Activated CD4-positive, alpha-beta T cell treated with anti-CD3 and anti-CD28 coated beads for 36 hours (primary cell): ENCODE measurements around the gene WDR36. TPM values are rescaled to one million over a fixed set of nuclear protein-coding genes. Genes with fewer than 3 reads are reported as not detected.
"Not testable (repeated sequence)": the region's sequence is repeated elsewhere in the genome, so short reads cannot be mapped to it uniquely, and the experiment has no call there.

Experiments used
- ATAC-seq: fragments of 200-7000 bp; cut with Tn5 transposase; one replicate; pipeline ENCODE4 v1.10.0; 2021; ENCODE audit warnings: mild to moderate bottlenecking, moderate library complexity
- CTCF ChIA-PET: fragments of 350-600 bp; sonication (Branson Sonifier 250); formaldehyde crosslinking; loops from one replicate; lab custom pipeline; 2021; ENCODE audit warnings: antibody characterized with exemption; lab: Charles Lee
- POLR2A ChIA-PET: fragments of 350-600 bp; sonication (Branson Sonifier 250); formaldehyde crosslinking; loops from one replicate; lab custom pipeline; 2021; ENCODE audit warnings: antibody characterized with exemption, inconsistent platforms; lab: Charles Lee
- DNase-seq: peaks from one replicate; pipeline ENCODE4 v3.0.0-alpha.2; 2020
- H3K27ac Mint-ChIP-seq: one replicate; pipeline ENCODE4 v1.8.0; 2021; ENCODE audit warnings: mixed read lengths
- H3K27me3 Mint-ChIP-seq: one replicate; pipeline ENCODE4 v1.8.0; 2021; ENCODE audit warnings: mixed read lengths
- H3K36me3 Mint-ChIP-seq: one replicate; pipeline ENCODE4 v1.8.0; 2021; ENCODE audit warnings: low read depth, mixed read lengths
- H3K4me1 Mint-ChIP-seq: one replicate; pipeline ENCODE4 v1.8.0; 2021; ENCODE audit warnings: mixed read lengths
- H3K4me3 Mint-ChIP-seq: one replicate; pipeline ENCODE4 v1.8.0; 2021; ENCODE audit warnings: mild to moderate bottlenecking, moderate library complexity, mixed read lengths
- H3K9me3 Mint-ChIP-seq: one replicate; pipeline ENCODE4 v1.8.0; 2021; ENCODE audit warnings: low read depth, mixed read lengths
- intact Hi-C, 2 experiments: fragments of 100-400 bp; cut with DNase I in 1 of 2; cut with micrococcal nuclease in 1 of 2; formaldehyde crosslinking; loops; one replicate each; pipeline versions ENCODE4 v1.14.2 to v1.15.1; 2022 to 2024; cut with DNase I, micrococcal nuclease
- total RNA-seq, 2 experiments: library from RNA; stranded (reverse); gene quantifications; one replicate each; pipeline ENCODE4 v1.2.3, GENCODE V29; 2021

Gene WDR36
- total RNA-seq, 2 experiments from 2014 or later = 58.6 to 61.7 TPM

- H3K27ac Mint-ChIP-seq, intact Hi-C loops, POLR2A ChIA-PET, H3K27me3 Mint-ChIP-seq, ATAC-seq, H3K36me3 Mint-ChIP-seq, H3K4me3 Mint-ChIP-seq, DNase-seq, H3K4me1 Mint-ChIP-seq, H3K9me3 Mint-ChIP-seq: not testable (repeated sequence)
- CTCF ChIA-PET = interaction anchor here (0.6 kb wide), 1 partner anchor 184 kb away, joined by 3 read pairs; no protein-coding TSS in a partner anchor
Observed at GRCh38 chr5:111141471-111141870, 49.3 kb downstream of the WDR36 start.

GRCh38 chr5:111142932-111143331 is 50.8 kb downstream of the WDR36 start:
- H3K4me3 Mint-ChIP-seq = no peak overlapping the region

GRCh38 chr5:111143910-111144309 is 51.8 kb downstream of the WDR36 start:
- H3K4me1 Mint-ChIP-seq = peaks cover 10% of the 10 kb centered on the region
- ATAC-seq (no peak), DNase-seq (no peak)
- intact Hi-C loops = no loop called here
- no peak overlapping the region for H3K27ac Mint-ChIP-seq
- no peaks in the 10 kb centered on the region for H3K36me3 Mint-ChIP-seq
- H3K4me3 Mint-ChIP-seq = no peak overlapping the region
- no peaks in the 10 kb centered on the region for H3K9me3 Mint-ChIP-seq
- ChIA-PET POLR2A (no interaction called here), CTCF (no interaction called here)
- no peaks in the 10 kb centered on the region for H3K27me3 Mint-ChIP-seq

More at GRCh38 chr5:111142932-111143331, 50.8 kb downstream of the WDR36 start:
- Mint-ChIP-seq H3K27ac (no peak overlapping the region), H3K4me1 (peaks cover 10% of the 10 kb centered on the region), H3K36me3 (no peaks in the 10 kb centered on the region), H3K9me3 (no peaks in the 10 kb centered on the region), H3K27me3 (no peaks in the 10 kb centered on the region)
- CTCF ChIA-PET = interaction anchor here (0.7 to 1.0 kb wide), 2 partner anchors 9 to 88 kb away, joined by 3 to 4 read pairs; no protein-coding TSS in a partner anchor
- intact Hi-C loops = no loop called here
- no peak for ATAC-seq
- POLR2A ChIA-PET = no interaction called here
- no peak for DNase-seq

GRCh38 chr5:111144352-111144930 is 52.3 kb downstream of the WDR36 start:
- CTCF ChIA-PET = interaction anchor here (0.6 kb wide), 1 partner anchor 387 kb away, joined by 3 read pairs; no protein-coding TSS in a partner anchor
- H3K9me3 Mint-ChIP-seq = no peaks in the 10 kb centered on the region
- ATAC-seq (peak; percentile 80), DNase-seq (no peak)
- peaks cover 10% of the 10 kb centered on the region for H3K4me1 Mint-ChIP-seq
- no peaks in the 10 kb centered on the region for H3K36me3 Mint-ChIP-seq
- intact Hi-C loops = no loop called here
- H3K27ac Mint-ChIP-seq = no peak overlapping the region
- H3K4me3 Mint-ChIP-seq = no peak overlapping the region
- POLR2A ChIA-PET = no interaction called here
- H3K27me3 Mint-ChIP-seq = no peaks in the 10 kb centered on the region

- ATAC-seq (no peak), DNase-seq (no peak)
- no peak overlapping the region for H3K4me3 Mint-ChIP-seq
- CTCF ChIA-PET = no interaction called here
- H3K36me3 Mint-ChIP-seq = no peaks in the 10 kb centered on the region
- POLR2A ChIA-PET = no interaction called here
- peaks cover 10% of the 10 kb centered on the region for H3K4me1 Mint-ChIP-seq
- H3K9me3 Mint-ChIP-seq = no peaks in the 10 kb centered on the region
- no peak overlapping the region for H3K27ac Mint-ChIP-seq
- H3K27me3 Mint-ChIP-seq = no peaks in the 10 kb centered on the region
- intact Hi-C loops = no loop called here
Observed at GRCh38 chr5:111146053-111146452, 53.9 kb downstream of the WDR36 start.

GRCh38 chr5:111147502-111147901 is 55.4 kb downstream of the WDR36 start:
- no peaks in the 10 kb centered on the region for H3K9me3 Mint-ChIP-seq
- H3K4me3 Mint-ChIP-seq = no peak overlapping the region
- POLR2A ChIA-PET = no interaction called here
- CTCF ChIA-PET = interaction anchor here (0.7 to 1.6 kb wide), 4 partner anchors 9 to 403 kb away, joined by 3 to 4 read pairs (median 4); no protein-coding TSS in a partner anchor
- H3K27me3 Mint-ChIP-seq = peaks cover 5% of the 10 kb centered on the region
- no peak for DNase-seq
- no peak for ATAC-seq
- no peaks in the 10 kb centered on the region for H3K36me3 Mint-ChIP-seq
- intact Hi-C loops = no loop called here
- peaks cover 12% of the 10 kb centered on the region for H3K4me1 Mint-ChIP-seq
- H3K27ac Mint-ChIP-seq = no peak overlapping the region

GRCh38 chr5:111151998-111152397 is 59.9 kb downstream of the WDR36 start:
- H3K36me3 Mint-ChIP-seq = no peaks in the 10 kb centered on the region
- H3K27ac Mint-ChIP-seq = no peak overlapping the region
- no peak for ATAC-seq
- no peak for DNase-seq
- H3K4me3 Mint-ChIP-seq = no peak overlapping the region
- no peaks in the 10 kb centered on the region for H3K9me3 Mint-ChIP-seq
- peaks cover 5% of the 10 kb centered on the region for H3K27me3 Mint-ChIP-seq
- ChIA-PET CTCF (interaction anchor here (0.6 kb wide), 1 partner anchor 9 kb away, joined by 3 read pairs; no protein-coding TSS in a partner anchor), POLR2A (no interaction called here)
- intact Hi-C loops = loop anchor here in 1 of 2 experiments (10.0 kb wide), 1 partner anchor 363 kb away; the partner anchor contains the start of gene STARD4
- peaks cover 2% of the 10 kb centered on the region for H3K4me1 Mint-ChIP-seq

- CTCF ChIA-PET = interaction anchor here (5.0 kb wide), 1 partner anchor 125 kb away, joined by 82 read pairs; no protein-coding TSS in a partner anchor
- Mint-ChIP-seq H3K9me3 (no peaks in the 10 kb centered on the region), H3K4me1 (peaks cover 2% of the 10 kb centered on the region), H3K27me3 (peaks cover 5% of the 10 kb centered on the region), H3K36me3 (no peaks in the 10 kb centered on the region), H3K4me3 (no peak overlapping the region), H3K27ac (no peak overlapping the region)
- DNase-seq (no peak), ATAC-seq (no peak)
- POLR2A ChIA-PET = no interaction called here
- intact Hi-C loops = loop anchor here in 1 of 2 experiments (10.0 kb wide), 1 partner anchor 361 kb away; the partner anchor contains the start of gene STARD4
Observed at GRCh38 chr5:111153483-111153882, 61.3 kb downstream of the WDR36 start.

- ATAC-seq = no peak
- no peak for DNase-seq
- no peak overlapping the region for H3K27ac Mint-ChIP-seq
- CTCF ChIA-PET = interaction anchor here (1.1 to 5.0 kb wide), 2 partner anchors 21 to 125 kb away, joined by 3 to 82 read pairs; no protein-coding TSS in a partner anchor
- intact Hi-C loops = loop anchor here in 1 of 2 experiments (10.0 kb wide), 1 partner anchor 361 kb away; the partner anchor contains the start of gene STARD4
- H3K4me3 Mint-ChIP-seq = no peak overlapping the region
- peaks cover 5% of the 10 kb centered on the region for H3K27me3 Mint-ChIP-seq
- peaks cover 2% of the 10 kb centered on the region for H3K4me1 Mint-ChIP-seq
- H3K36me3 Mint-ChIP-seq = no peaks in the 10 kb centered on the region
- POLR2A ChIA-PET = no interaction called here
- H3K9me3 Mint-ChIP-seq = no peaks in the 10 kb centered on the region
Observed at GRCh38 chr5:111153945-111154344, 61.8 kb downstream of the WDR36 start.

- POLR2A ChIA-PET = interaction anchor here (1.0 kb wide), 1 partner anchor 120 kb away, joined by 3 read pairs; no protein-coding TSS in a partner anchor
- ATAC-seq = peak; percentile 67
Observed at GRCh38 chr5:111158105-111158744, 66.1 kb downstream of the WDR36 start.

GRCh38 chr5:111159845-111160244 is 67.7 kb downstream of the WDR36 start:
- no peak overlapping the region for H3K4me3 Mint-ChIP-seq

More at GRCh38 chr5:111158105-111158744, 66.1 kb downstream of the WDR36 start:
- intact Hi-C loops = loop anchor here (1.0 to 10.0 kb wide), 6 partner anchors 69 to 989 kb away; partner anchors contain the start of gene STARD4 (in 1 of the 2)
- CTCF ChIA-PET = interaction anchor here (0.7 to 5.0 kb wide), 20 partner anchors 44 to 373 kb away, joined by 3 to 82 read pairs (median 4); partner anchors contain the start of gene CAMK4
- Mint-ChIP-seq H3K9me3 (no peaks in the 10 kb centered on the region), H3K4me3 (no peak overlapping the region), H3K36me3 (no peaks in the 10 kb centered on the region), H3K4me1 (peaks cover 11% of the 10 kb centered on the region), H3K27ac (no peak overlapping the region), H3K27me3 (no peaks in the 10 kb centered on the region)
- peak; percentile 88 for DNase-seq

More at GRCh38 chr5:111159845-111160244, 67.7 kb downstream of the WDR36 start:
- intact Hi-C loops = loop anchor here (1.0 to 10.0 kb wide), 5 partner anchors 64 to 987 kb away; partner anchors contain the start of genes CAMK4 (in 1 of the 2) and STARD4 (in 1 of the 2)
- no peaks in the 10 kb centered on the region for H3K9me3 Mint-ChIP-seq
- ATAC-seq (peak; percentile 76), DNase-seq (no peak)
- no peak overlapping the region for H3K27ac Mint-ChIP-seq
- H3K4me1 Mint-ChIP-seq = peaks cover 19% of the 10 kb centered on the region
- H3K36me3 Mint-ChIP-seq = no peaks in the 10 kb centered on the region
- ChIA-PET POLR2A (no interaction called here), CTCF (interaction anchor here (0.6 to 4.9 kb wide), 6 partner anchors 11 to 345 kb away, joined by 3 to 62 read pairs (median 4); no protein-coding TSS in a partner anchor)
- no peaks in the 10 kb centered on the region for H3K27me3 Mint-ChIP-seq
